GM18861 (cell line): ENCODE data around the gene POU4F2.

ENCODE experiments used
- ATAC-seq: cut with Tn5 transposase; IDR thresholded peaks from one replicate; pipeline ENCODE4 v1.9.1; 2021; ENCODE audit not compliant: unreplicated experiment

POU4F2 gene

GRCh38 chr4:146638786-146639505 lies at the start of gene POU4F2:
Gene POU4F2, plus strand, starts transcription at chr4:146638893. Its CDS starts 248 bp downstream, at chr4:146639141.
- ATAC-seq, result no peak

DNA sequence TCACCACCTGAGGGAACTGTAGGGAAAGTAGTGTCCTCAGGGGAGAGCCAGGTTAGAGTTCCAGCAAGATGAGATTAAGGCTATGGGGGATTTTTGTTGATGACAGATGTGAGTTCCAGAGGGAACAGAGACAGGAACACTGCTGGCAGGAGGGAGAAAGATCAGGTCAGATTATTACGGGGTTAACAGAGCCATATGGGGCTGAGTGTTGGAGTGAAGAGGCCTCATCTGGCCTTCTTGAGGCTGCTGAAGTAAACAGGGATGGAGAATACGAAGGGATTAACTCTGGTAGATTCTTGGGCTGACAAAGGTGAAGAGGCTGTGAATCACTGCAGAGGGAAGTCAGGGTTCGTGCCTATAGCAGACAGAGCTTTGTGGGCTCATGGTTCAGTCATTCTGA lies 47.9 kb upstream of the POU4F2 start:
- ATAC-seq, result no peak

DNA sequence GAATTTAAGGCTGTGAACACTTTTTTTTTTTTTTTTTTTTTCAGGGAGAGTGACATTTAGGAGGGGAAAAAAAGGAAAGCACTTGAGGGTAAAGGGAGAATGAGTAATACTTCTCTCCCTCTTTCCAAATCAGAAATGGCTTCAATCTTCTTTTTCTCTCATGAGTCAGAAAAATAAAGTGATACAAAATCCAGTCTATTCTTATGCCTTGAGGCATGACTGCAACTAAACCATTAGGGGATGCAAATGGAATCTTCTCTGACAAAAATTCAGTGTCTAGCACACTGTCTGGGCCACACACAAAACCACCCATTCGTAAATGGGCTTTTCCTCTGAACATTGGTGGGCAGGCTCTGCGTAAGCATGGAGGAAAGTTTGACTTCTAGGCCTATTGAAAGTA lies 46.7 kb upstream of the POU4F2 start:
- ATAC-seq, result no peak

DNA sequence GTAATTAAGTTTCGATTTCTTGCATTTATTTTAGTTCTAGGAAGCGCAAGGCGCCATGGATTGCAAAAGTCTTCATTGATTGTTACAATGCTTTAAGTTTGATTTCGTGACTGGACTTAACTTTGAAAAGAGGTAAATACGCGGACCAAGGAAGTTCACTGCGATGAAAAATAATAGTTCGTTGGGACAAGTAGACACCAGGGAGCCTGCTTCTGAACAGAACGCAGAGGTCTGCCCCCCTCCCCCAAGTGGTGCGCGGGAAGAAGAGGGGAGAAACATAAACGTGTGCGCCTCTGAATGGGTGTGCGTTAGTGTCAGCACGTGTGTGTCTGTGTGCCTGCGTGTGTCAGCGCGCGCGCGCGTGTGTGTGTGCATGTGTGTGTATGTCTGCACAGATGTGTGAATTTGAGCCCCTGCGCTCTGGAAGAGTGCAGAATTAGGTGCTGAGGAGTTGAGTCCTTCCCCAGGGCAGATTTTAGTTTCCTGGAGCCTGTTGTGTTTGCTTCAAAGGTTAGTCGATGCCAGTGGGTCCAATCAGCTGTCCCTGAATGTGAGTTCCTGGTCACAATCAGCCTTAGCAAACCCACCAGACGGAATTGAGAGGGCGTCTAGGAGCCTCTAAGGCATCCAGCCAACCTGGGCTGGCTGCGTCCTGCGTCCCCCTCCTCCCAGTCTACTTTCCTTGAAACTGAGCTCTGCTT lies 5.8 kb upstream of the POU4F2 start:
- no peak for ATAC-seq

- no peak for ATAC-seq
Observed at GRCh38 chr4:146633471-146633800, 5.3 kb upstream of the POU4F2 start.

DNA sequence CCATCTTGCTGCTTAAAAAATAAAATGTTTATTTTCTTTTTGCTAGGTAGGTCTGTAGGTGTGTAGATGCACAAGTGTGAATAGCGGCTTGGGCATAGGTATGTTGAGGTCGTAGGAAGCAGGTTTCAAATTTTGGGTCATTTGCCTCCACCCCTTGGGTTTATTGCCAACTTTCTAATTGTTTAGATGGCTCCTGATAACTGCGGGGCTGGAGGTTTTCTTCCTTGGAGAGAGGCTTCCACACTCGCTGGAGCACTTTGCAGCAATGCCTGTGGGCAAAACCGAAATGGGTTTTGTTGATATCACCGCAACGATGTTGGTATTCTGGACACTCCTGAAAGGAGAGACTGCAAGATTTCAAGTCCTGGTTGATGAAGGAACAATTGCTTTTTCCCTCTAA lies 3.9 kb upstream of the POU4F2 start:
- no peak for ATAC-seq

DNA sequence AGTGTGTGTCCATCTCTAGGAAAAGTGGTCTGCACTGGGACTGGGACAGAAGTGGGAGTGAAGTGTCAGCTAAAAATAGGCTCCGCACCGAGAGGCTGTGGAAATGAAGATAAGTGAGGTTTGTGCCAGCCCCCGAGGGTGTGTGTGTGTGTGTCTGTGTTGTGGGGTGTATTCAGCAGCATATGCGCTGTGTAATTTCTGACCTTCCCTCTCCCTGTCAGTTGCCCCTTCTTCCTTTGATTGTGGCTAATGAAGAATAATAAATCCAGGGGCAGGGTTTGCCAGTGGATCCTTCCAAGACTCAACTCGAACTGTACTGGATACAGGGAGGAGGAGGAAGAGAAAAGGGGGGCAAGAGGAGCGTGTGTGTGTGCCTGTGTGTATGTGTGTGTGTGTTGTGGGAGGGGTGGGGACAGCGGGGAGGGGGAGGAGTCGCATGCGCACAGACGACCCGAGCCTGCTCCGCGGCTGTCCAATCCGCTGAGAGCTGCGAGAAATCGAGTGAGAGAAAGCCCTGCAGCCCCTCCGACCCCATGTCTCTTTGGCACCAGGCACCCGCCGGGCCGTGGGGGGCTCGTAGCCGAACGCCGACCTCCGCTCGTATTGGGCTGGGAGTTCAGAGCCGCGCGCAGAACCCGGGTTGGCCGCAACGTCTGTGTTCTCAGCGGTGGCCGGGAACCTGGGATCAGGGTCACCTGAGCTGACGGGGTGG lies 916 bp upstream of the POU4F2 start:
- ATAC-seq, result no peak

GRCh38 chr4:146638333-146638785 lies 334 bp upstream of the POU4F2 start:
- no peak for ATAC-seq

- no peak for ATAC-seq
Observed at GRCh38 chr4:146639506-146639932, 826 bp downstream of the POU4F2 start.

- ATAC-seq, result no peak
Observed at GRCh38 chr4:146640021-146640464, 1.4 kb downstream of the POU4F2 start.

GRCh38 chr4:146640465-146641061 lies 1.9 kb downstream of the POU4F2 start:
- ATAC-seq, result no peak

- ATAC-seq, result no peak
Observed at GRCh38 chr4:146641762-146642161, 3.1 kb downstream of the POU4F2 start.

- ATAC-seq, result no peak
Observed at GRCh38 chr4:146643812-146644401, 5.2 kb downstream of the POU4F2 start.

GRCh38 chr4:146645921-146646320 lies 7.2 kb downstream of the POU4F2 start:
- no peak for ATAC-seq

GRCh38 chr4:146646593-146647325 lies 8.1 kb downstream of the POU4F2 start:
- ATAC-seq, result no peak

- ATAC-seq, result no peak
Observed at GRCh38 chr4:146647615-146648460, 9.1 kb downstream of the POU4F2 start.

- ATAC-seq, result no peak
Observed at GRCh38 chr4:146648461-146648783, 9.7 kb downstream of the POU4F2 start.

- ATAC-seq, result no peak
Observed at GRCh38 chr4:146649232-146649631, 10.5 kb downstream of the POU4F2 start.

GRCh38 chr4:146650034-146650433 lies 11.3 kb downstream of the POU4F2 start:
- no peak for ATAC-seq
